GM19438 (cell line): Measurements from ENCODE around the gene LLGL2.

Source experiments
- ATAC-seq: cut with Tn5 transposase; IDR thresholded peaks from one replicate; pipeline ENCODE4 v1.9.1; 2021; ENCODE audit warnings: low read depth; ENCODE audit not compliant: unreplicated experiment

The LLGL2 gene

DNA sequence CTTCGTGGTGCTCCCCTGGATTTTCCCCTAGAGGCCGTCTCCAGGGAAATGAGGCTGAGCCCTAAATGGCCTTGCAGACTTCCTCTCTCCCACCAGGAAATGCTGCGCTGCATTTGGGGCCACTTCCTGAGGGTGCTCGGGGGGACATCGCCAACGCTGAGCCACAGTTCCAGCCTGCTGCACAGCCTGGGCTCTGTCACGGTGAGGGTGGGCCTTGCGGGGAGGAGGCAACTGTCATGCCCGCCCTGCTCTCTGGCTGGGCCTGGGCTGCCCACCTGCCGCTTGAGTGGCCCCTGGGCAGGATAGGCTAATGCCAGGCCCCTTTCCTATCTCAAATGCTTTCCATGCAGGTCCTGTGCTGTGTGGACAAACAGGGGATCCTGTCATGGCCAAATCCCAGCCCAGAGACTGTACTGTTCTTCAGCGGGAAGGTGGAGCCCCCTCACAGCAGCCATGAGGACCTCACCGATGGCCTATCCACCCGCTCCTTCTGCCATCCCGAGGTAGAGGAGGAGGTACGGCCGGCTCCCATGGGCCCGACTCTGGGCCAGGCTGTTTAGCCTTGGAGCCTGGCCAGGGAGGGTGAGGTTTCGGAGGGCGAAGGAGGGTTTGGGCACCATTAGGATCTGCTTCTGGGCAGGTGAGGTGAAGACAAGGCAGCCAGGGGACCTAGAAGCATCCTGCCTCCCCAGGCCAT is 34.4 kb upstream of the LLGL2 start:
- no peak for ATAC-seq

DNA sequence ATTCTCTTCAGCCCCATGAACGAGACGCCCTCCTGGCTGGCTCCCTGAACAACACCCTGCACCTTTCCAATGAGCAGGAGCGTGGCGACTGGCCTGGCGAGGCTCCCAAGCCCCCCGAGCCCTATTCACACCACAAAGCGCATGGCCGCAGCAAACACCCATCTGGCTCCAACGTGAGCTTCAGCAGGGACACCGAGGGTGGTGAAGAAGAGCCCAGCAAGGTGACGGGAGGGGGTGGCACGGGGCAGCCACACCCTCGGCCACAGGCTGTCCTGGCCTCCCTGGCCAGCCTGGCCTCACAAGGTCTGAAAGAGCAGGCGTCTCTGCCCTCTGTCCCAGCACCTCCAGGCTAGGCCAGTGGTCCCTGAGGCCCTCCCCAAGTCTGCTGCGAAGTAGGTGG is 33.8 kb upstream of the LLGL2 start:
- no peak for ATAC-seq

DNA sequence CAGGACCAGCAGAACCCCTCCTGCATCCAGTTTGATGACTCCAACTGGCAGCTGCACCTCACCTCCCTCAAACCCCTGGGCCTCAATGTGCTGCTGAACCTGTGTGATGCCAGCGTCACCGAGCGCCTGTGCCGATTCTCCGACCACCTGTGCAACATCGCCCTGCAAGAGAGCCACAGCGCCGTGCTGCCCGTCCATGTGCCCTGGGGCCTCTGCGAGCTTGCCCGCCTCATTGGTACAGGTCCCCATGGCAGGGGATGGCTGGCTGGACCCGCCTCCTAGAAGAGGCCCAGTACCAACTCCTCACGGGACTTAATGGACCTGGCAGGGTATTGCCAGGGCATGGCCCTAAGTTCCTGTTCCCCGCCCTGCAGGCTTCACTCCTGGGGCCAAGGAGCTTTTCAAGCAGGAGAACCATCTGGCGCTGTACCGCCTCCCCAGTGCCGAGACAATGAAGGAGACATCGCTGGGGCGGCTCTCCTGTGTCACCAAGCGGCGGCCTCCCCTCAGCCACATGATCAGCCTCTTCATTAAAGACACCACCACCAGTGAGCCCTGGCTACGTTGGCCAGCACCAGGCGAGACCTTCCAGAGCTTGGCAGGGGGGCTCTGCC is 32.8 kb upstream of the LLGL2 start:
- ATAC-seq: no peak

DNA sequence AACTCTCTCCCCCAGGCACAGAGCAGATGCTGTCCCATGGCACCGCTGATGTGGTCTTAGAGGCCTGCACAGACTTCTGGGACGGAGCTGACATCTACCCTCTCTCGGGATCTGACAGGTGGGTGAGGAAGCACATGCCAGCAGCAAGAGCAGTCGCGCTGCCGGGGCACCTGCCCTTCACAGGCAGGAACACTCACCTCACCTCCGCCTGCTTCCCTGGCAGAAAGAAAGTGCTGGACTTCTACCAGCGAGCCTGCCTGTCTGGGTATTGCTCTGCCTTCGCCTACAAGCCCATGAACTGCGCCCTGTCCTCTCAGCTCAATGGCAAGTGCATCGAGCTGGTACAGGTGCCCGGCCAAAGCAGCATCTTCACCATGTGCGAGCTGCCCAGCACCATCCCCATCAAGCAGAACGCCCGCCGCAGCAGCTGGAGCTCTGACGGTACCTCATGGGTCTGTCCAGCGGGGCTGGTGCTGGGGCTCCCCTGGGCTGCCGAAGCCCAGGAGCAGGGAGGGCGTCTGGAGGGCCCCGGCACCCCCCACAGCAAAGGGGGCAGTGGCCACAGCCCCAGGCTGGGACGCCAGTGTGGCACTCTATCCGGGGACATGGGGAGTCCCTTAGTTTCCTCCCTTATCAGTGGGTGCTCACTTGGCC is 31.9 kb upstream of the LLGL2 start:
- ATAC-seq: no peak

DNA sequence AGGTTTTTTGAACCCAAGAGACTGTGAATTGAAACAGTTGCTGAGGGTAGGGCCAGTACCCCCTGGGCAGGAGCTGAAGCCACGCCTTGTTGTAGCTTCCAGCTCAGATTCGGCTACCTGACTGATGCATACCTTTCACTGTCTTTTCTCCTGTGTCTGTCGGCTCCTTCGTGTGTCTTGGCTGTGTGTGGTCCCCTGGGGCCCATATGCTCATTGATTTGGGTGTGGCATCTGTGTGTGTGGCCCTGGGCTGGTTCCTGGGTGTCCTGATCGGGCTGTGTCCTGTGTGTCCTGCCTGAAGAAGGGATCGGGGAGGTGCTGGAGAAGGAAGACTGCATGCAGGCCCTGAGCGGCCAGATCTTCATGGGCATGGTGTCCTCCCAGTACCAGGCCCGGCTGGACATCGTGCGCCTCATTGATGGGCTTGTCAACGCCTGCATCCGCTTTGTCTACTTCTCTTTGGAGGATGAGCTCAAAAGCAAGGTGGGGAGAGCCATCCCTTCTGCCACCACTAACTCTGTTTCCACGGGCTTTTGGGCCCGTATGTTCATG is 31.1 kb upstream of the LLGL2 start:
- ATAC-seq: no peak

DNA sequence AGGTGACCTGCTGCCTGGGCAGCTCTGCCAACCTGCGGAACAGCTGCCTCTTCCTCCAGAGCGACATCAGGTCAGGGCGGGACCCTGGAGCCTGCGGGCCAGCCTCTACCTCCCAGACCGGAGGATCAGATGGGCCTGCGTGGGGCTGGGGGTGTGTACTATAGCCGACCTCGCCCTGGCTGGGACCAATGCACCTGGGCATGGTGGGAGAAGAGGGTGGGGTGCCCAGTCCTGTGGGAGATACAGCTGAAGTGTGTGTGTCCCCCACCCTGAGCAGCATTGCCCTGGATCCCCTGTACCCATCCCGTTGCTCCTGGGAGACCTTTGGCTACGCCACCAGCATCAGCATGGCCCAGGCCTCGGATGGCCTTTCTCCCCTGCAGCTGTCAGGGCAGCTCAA is 29.5 kb upstream of the LLGL2 start:
- no peak for ATAC-seq

DNA sequence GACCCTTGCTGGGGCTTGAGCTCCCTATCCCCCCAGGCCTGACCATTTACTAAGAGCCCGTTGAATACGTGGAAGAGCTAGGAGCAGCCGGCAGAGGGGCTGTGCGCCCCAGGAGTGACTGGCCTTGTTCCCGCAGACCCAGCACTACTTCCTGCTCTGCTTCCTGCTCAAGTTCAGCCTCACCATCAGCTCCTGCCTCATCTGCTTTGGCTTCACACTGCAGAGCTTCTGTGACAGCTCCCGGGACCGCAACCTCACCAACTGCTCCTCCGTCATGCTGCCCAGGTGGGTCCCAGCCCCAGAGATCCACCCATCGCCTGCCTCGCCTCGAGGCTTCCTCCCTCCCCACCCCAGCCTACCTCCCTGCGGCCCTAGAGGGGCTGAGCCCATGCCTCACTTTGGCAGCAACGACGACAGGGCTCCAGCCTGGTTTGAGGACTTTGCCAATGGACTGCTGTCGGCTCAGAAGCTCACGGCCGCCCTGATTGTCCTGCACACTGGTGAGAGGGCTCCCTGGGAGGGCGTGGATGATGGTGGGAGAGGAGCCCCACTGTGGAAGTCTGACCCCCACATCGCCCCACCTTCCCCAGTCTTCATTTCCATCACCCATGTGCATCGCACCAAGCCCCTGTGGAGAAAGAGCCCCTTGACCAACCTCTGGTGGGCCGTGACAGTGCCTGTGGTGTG is 27.3 kb upstream of the LLGL2 start:
- ATAC-seq: no peak

DNA sequence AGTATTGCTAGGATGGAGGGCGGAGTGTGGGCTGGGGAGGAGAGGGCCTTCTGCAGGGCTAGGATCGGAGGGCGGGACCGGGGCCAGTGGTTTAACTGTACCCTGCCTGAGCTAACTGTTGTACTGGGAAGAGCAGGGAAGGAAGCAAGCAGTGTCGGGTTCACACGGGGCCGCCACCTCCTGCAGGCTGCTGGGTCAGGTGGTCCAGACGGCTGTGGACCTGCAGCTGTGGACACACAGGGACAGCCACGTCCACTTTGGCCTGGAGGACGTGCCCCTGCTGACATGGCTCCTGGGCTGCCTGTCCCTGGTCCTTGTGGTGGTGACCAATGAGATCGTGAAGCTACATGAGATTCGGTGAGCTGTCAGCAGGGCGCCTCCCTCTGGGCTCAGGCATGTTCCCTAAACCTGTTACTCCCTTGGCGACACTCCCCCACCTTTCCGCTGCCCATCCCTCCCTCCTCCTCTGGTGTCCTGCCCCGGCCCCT is 26.7 kb upstream of the LLGL2 start:
- no peak for ATAC-seq

DNA sequence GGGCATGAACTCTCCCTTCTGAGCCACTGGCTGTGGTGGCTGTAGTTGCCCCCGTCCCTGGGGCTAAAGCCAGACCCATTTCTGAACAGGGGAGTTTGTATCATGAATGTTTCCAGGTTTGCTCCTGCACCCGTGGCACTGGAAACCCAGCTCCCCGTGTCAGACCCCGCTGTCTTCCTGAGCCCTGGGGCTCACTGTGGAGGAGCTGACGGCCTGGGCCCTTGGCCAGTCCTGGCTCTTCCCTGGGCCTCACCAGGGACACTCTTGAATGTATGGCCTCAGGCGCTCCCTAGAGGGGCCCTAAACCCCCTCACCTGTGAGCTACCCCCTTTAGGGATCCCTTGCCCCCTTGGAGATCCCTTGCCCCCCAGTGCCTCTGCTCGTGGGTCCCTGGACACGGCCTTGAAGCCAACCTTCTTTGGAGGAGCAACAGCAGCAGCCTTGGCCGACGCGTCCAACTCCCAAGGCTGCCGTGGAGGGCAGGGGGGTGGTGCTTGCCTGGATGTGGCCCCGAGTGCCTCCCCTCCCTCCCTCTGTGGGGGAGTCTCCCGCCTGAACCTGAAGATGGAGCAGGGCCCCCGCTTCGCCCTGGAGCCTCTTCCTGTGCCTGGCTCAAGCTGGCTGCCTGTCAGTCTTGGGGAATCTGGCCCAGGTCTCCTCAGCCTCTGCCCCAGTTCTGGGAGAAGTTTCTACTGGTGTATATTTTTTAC is 26.0 kb upstream of the LLGL2 start:
- ATAC-seq: no peak

DNA sequence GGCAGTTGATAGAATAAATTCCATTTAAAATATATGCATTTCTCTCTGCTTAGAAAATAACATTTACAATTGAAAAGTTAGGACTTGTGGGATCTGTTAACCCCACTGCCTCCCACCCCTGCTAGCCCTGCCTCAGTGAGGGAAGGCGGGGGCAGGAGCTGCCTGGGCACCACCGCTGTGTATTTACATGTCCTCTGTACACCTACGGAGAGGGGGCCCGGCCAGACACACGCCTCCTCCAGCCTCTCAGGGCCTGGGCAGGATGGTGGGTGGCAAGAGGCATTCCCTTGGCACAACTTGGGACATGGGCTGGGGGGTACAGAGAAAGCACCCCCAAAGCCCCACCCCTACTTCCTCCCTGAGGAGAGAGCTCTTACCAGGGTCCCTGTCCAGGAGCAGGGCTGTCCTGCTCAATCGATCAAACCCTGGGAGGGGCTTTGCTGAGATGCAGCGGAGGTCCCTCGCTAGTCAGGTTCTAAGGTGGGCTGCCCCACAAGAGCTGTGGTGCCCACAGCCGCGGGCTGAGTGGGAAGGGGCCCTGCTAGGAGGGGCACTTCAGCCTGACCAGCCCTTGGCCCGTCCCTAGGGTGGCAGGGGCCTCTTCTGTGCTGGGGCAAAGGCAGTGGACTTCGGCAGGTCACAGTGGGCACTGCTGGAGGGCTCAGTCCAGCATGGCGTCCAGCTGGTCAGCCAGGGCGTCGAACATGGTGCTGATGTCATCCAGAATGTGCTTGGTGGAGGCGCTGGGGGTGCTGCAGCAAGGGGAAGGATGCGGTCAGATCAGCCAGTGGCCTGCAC is 24.9 kb upstream of the LLGL2 start:
- no peak for ATAC-seq

DNA sequence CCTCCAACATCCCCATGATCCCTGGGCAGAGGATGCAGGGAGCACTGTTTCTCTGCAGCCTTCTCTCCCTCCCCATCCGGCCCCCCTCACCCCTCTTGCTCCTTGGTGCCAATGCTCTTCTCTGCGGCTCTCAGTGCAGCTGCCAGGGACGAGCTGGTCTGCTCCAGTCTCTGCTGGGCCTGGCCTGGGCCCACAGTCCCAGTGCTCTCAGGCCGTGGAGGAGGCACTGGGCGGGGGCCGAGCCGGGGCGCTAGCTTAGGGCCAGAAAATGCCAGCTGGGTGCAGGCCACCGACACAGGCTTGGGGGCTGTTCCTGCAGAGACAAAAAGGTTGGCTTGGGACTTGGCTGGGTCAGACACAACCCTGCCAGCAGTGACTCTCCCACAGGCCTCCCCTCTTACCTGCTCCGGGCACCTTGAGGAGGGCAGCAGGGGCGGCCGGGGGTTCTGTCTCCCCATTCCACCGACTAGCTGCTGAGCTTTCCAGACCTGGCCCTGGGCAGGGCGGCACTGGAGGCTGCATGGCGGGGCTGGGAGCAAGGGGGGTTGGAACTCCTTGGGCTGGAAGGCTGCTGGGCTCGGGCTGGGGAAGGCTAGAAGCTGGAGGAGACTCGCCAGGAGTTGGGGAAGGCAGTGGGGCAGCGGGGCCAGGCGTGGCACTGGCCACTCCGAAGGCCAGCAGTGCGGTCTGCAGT is 24.0 kb upstream of the LLGL2 start:
- no peak for ATAC-seq

DNA sequence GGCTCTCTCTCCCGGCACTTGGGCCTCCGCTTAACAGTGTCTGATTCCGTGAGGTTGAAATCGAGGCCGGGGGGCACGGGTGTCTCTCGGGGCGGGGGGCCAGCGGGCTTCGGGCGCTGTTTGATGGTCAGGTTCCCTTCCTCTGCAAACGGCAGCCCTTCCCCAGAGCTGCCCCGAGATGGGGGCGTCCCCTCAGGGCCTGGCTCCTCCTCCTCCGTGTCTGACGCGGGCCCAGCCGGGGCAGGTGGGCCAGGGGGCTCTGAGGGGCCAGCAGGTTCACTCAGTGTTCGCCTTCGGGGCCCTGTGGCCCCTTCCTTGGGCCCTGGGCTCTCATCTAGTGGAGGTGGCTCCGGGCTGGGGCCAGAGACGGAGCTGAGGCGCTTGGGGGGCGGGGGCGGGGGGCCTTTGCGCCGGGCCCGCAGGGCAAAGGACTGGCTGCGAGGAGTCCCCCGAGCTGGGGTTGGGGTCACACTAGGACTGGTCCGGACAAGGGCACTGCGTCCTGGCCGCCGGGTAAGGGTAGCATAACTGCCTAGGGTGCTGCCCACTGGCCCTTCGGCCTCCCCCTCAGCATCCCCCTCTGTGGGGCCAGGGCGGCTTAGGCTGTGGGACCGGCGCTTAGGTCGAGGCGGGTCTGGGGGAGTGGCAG is 23.3 kb upstream of the LLGL2 start:
- ATAC-seq: no peak

DNA sequence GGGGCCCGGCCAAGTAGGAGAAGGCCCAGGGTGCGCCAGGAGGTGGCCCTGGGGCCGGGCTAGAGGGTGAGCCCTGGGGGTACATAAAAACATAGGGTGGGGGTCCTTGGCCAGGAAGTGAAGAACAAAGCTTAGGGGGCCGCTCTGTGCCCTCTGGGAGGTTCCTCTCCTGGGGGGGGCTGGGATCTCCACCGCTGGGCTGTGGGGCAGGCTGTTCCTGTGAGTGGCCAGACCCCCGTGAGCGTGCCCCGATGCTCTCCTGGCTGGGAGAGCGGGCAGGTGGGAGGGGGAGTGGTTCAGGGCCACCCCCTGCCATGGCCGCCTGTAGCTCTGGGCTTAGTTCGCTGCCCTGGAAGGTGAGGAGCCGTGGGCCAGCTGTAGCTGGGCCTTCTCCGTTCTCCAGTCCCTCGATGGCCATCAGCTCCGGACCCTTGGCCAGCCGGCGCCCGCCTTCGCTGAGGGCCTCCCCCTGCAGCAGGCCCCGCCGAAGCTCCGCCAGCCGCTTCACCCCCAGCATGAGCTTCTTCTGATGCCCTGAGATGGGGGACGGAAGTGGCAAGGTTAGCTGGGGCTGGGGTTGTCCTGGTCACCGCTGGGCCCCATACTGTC is 22.7 kb upstream of the LLGL2 start:
- no peak for ATAC-seq

DNA sequence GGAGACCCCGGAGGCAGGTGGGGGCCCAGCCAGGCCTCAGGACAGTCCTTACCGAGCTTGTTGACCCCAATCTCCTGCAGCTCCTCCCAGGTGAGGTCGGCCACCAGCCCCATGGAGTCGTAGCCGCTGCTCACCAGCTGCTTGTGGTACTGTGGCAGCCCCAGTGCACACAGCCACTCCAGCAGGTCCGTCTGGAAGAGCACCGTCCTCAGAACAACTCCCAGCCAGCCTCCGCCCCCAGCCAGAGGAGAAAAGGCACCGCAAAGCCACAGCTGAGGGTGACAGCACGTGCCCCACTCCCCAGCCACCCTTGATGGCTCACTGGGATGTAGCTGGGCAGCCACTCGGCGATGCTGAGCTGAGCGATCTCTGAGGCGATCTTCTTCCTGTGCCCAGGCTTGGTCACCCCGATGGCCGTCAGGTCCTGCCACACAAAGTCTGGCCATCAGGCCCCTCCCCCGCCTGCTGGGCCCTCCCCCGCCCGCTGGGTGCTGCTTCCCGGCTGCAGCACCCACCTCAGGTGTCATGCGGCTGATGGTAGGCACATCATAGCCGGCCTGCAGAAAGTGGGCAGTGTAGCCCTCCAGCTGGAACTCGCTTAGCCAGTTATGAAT is 22.1 kb upstream of the LLGL2 start:
- ATAC-seq: no peak

DNA sequence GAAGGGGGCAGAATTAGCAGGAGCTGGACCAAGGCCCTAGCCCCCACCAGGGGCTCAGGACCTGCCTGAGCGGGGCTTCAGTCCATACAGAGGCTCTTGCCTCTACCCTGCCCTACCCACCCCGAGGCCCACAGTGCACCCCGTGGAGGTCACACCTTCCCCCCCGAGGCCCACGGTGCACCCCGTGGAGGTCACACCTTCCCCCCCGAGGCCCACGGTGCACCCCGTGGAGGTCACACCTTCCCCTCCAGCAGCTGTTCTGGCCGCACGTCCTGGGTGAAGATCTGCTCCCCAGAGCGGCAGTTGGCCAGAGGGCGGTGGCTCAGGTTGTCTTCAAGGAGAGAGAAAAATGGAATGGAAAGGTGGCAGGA is 21.5 kb upstream of the LLGL2 start:
- ATAC-seq: no peak

DNA sequence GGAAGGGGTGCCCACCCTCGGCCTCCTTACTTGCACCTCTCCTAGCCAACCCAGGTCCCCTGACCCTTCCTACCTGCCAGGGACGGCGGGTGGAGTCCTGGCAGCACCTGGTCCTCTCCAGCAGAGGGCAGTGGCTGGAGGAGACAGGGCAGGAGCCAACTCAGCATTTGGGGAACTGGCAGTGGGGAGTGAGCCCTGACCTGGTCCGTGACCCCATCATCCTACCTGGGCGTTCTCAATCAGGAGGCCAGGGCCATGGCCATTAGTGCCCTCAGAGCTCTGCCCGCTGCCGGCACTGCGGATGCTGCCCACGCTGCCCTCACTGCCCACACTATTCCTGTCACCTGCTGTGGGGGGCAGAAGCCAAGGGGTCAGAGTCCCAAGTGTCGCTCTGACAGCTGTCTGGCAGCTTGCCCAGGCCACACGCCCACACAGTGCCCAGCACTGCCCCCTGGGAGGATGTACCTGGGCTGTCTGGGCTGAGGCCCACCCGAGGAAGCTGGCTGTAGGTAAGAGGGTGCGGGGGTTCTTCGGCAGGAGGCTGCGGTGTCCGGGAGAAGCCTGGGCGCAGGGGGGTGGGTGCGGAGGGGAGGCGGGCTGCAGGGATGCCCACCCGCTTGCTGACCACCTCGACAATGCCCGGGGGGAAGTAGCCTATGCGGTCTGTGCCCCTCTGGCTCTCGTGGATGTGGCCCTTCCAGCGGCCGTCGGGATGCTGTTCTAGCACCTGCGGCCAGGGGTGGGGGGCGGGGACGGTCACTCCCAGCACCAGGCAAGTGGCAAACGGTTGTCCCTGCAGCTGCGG is 20.9 kb upstream of the LLGL2 start:
- no peak for ATAC-seq

DNA sequence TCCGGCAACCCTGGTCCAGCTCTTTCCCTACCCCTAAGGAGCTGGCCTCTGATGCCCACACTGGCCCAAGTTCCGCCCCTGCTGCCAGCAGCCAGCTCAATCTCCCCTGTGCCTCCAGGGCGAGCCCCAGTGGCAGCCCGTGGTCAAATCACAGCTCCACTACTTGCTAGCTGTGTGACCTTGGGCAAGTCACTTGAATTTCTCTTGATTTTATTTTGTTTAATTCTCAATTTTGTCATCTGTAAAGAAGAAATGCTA is 20.4 kb upstream of the LLGL2 start:
- no peak for ATAC-seq
